PFSK-1 (cell line): ENCODE measurements around the gene ZCCHC14.

Source experiments
- FOXP2 ChIP-seq: optimal IDR thresholded peaks from 2 replicates; pipeline ENCODE3; 2011; ENCODE audit warnings: borderline replicate concordance, control low read depth, inconsistent platforms; ENCODE audit not compliant: insufficient read depth; ENCODE audit errors: extremely low read length, extremely low read depth
- POLR2AphosphoS5 ChIP-seq: IDR thresholded peaks from 2 replicates; pipeline ENCODE4 v1.6.1; 2012; ENCODE audit warnings: low read depth, mild to moderate bottlenecking, control low read depth, low read length, moderate library complexity
- REST ChIP-seq, 2 experiments: IDR thresholded peaks; 2 replicates each; pipeline versions ENCODE4 v1.6.1 to v1.8.0; 2011 to 2012; ENCODE audit warnings: low read depth in 2 of 2, low read length in 2 of 2, control low read depth in 1 of 2, inconsistent platforms in 1 of 2, mild to moderate bottlenecking in 1 of 2, moderate library complexity in 1 of 2; ENCODE audit not compliant: insufficient read depth in 1 of 2
- SIN3A ChIP-seq: IDR thresholded peaks from 2 replicates; pipeline ENCODE4 v1.6.1; 2012; ENCODE audit warnings: mild to moderate bottlenecking, low read length, moderate library complexity, borderline replicate concordance; ENCODE audit not compliant: insufficient read depth
- TAF1 ChIP-seq: IDR thresholded peaks from 2 replicates; pipeline ENCODE4 v1.6.1; 2012; ENCODE audit warnings: low read length, control low read depth, borderline replicate concordance; ENCODE audit not compliant: insufficient read depth

The ZCCHC14 gene

GRCh38 chr16:87459833-87460232 lies 33.0 kb downstream of the ZCCHC14 start:
- TF ChIP-seq POLR2AphosphoS5 (no peak), SIN3A (no peak), TAF1 (no peak), FOXP2 (no peak), REST (IDR thresholded peaks at IDR 0.05; ENCODE audit: insufficient read depth in 1 of 2, low read depth in 2 of 2, low read length in 2 of 2) (no peak)

- TF ChIP-seq FOXP2 (no peak), POLR2AphosphoS5 (no peak), TAF1 (no peak), SIN3A (no peak), REST (IDR thresholded peaks at IDR 0.05; ENCODE audit: insufficient read depth in 1 of 2, low read depth in 2 of 2, low read length in 2 of 2) (no peak)
These were observed 33.8 kb downstream of the ZCCHC14 start for GRCh38 chr16:87459027-87459426.

GRCh38 chr16:87458424-87458915 lies 34.4 kb downstream of the ZCCHC14 start:
- TF ChIP-seq SIN3A (no peak), POLR2AphosphoS5 (no peak), TAF1 (no peak), REST (IDR thresholded peaks at IDR 0.05; ENCODE audit: insufficient read depth in 1 of 2, low read depth in 2 of 2, low read length in 2 of 2) (no peak), FOXP2 (no peak)

- no peak for TF ChIP-seq POLR2AphosphoS5
- 0 out of 4 replicates have a peak, but pooled peaks of 1 of the 2 experiments have one; percentile 22 for TF ChIP-seq REST (IDR thresholded peaks at IDR 0.05; ENCODE audit: insufficient read depth in 1 of 2, low read depth in 2 of 2, low read length in 2 of 2)
- no peak for TF ChIP-seq SIN3A
- TF ChIP-seq FOXP2 = no peak
These were observed 35.0 kb downstream of the ZCCHC14 start for GRCh38 chr16:87457709-87458423.
